ENCODE data around the gene ADD3. TPM values are rescaled to one million over a fixed set of nuclear protein-coding genes. Genes with fewer than 3 reads are reported as not detected.
A peak's percentile ranks its signal among the peaks of the same experiment; 100 is the strongest.

The ADD3 gene
- total RNA-seq, 2 experiments from 2014 or later = 273 to 302 TPM

DNA sequence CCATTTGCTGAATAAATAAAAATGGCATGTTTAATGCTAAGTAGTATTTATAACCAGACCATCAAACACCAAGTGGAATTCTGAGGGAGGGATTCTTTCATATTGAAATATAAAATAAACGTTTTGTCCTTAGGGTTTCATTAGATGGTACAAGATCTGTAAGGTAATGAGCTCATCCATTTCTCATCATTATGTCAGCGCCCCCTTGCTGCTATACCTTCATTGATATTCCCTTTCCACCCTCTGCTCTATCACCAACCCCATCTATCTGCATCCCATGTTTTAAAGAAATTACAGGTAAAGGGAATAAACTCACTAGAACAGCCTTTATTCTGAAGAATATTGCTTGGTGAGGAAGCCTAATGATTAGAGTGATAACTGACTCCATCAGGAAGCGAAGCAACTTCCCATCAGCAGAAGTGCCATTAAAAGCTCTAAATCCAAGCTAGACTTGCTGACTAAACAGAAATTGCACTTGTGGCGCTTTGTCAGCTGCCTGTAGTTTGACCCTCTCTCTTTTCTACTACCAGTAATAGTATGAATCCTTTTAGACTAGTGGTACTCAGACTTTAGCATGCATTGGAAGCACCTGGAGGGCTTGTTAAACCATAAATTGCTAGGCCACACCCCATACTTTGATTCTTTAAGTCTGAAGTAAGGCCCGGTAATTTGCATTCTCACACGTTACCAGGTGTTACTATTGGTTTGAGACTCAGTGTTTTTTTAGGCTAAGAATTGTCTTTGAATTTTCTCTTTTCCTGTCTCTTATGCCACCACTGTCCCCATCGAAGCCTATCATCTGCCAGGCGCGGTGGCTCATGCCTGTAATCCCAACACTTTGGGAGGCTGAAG is 27.5 kb downstream of the ADD3 start:
- TF ChIP-seq, protein P1, sequence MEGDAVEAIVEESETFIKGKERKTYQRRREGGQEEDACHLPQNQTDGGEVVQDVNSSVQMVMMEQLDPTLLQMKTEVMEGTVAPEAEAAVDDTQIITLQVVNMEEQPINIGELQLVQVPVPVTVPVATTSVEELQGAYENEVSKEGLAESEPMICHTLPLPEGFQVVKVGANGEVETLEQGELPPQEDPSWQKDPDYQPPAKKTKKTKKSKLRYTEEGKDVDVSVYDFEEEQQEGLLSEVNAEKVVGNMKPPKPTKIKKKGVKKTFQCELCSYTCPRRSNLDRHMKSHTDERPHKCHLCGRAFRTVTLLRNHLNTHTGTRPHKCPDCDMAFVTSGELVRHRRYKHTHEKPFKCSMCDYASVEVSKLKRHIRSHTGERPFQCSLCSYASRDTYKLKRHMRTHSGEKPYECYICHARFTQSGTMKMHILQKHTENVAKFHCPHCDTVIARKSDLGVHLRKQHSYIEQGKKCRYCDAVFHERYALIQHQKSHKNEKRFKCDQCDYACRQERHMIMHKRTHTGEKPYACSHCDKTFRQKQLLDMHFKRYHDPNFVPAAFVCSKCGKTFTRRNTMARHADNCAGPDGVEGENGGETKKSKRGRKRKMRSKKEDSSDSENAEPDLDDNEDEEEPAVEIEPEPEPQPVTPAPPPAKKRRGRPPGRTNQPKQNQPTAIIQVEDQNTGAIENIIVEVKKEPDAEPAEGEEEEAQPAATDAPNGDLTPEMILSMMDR (IDR thresholded peaks at IDR 0.05) = peak; percentile 12
- CTCF ChIA-PET = interaction anchor here (1.1 to 2.0 kb wide), 8 partner anchors 9 to 57 kb away, joined by 3 to 9 read pairs (median 3); no protein-coding TSS in a partner anchor
- ATAC-seq (ENCODE audit: poor library complexity) (no peak), DNase-seq (peak in 1 of 14 experiments; percentile 29)
- H3K9me3 Mint-ChIP-seq = no peaks in the 10 kb centered on the region
- peak overlapping the region; percentile 50 for H3K27ac Mint-ChIP-seq
- Histone ChIP-seq H3K9me3 (ENCODE audit: control insufficient read depth in 1 of 2, insufficient read depth in 1 of 2, low read length in 2 of 2) (no peaks in the 10 kb centered on the region), H3K36me3 (ENCODE audit: insufficient read depth, low read length) (no peaks in the 10 kb centered on the region), H3K27me3 (ENCODE audit: control insufficient read depth in 1 of 2, insufficient read depth in 2 of 2, low read length in 2 of 2) (no peaks in the 10 kb centered on the region), H3K4me3 (ENCODE audit: low read length) (no peak overlapping the region), H3K4me1 (ENCODE audit: insufficient read depth, low read length) (peaks cover 46% of the 10 kb centered on the region), H3K27ac (ENCODE audit: low read depth in 1 of 2, low read length in 2 of 2) (no peak overlapping the region)
- peaks cover 32% of the 10 kb centered on the region for H3K36me3 Mint-ChIP-seq (ENCODE audit: low read depth)
- peak overlapping the region; percentile 61 for H3K4me3 Mint-ChIP-seq
- POLR2A ChIA-PET = interaction anchor here (0.6 to 2.5 kb wide), 5 partner anchors 10 to 60 kb away, joined by 3 to 6 read pairs (median 3); no protein-coding TSS in a partner anchor
- H3K27me3 Mint-ChIP-seq = no peaks in the 10 kb centered on the region
- intact Hi-C loops (cut with DNase I, micrococcal nuclease) = loop anchor here (2.0 to 5.0 kb wide), 2 partner anchors 24 to 42 kb away; no protein-coding TSS in a partner anchor
- H3K4me1 Mint-ChIP-seq (ENCODE audit: low read depth) = peaks cover 96% of the 10 kb centered on the region

DNA sequence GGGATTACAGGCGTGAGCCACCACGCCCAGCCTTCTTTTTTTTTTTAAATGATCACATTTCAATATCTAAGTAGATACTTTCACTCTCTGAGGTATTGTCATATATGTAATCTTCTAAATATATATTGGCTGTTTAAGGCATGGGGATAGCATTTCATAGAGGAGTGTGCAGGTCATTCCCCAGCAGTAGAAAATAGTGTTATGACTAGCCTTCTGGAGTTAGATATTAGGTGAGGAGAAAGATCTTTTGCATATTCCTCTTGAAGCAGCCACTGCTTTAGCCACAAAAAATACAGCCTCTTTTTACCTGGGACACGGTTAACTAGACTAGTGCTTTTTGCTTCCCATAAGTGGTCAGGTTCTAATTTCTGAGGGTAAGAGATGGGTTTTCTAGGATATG is 28.9 kb downstream of the ADD3 start:
- Mint-ChIP-seq H3K27me3 (no peaks in the 10 kb centered on the region), H3K4me1 (ENCODE audit: low read depth) (peaks cover 98% of the 10 kb centered on the region), H3K27ac (peak overlapping the region; percentile 56), H3K4me3 (peak overlapping the region; percentile 14), H3K36me3 (ENCODE audit: low read depth) (peaks cover 22% of the 10 kb centered on the region), H3K9me3 (no peaks in the 10 kb centered on the region)
- ChIA-PET CTCF (interaction anchor here (1.0 to 1.1 kb wide), 2 partner anchors 9 to 22 kb away, joined by 3 to 4 read pairs; no protein-coding TSS in a partner anchor), POLR2A (no interaction called here)
- Histone ChIP-seq H3K4me1 (ENCODE audit: insufficient read depth, low read length) (peaks cover 45% of the 10 kb centered on the region), H3K9me3 (ENCODE audit: control insufficient read depth in 1 of 2, insufficient read depth in 1 of 2, low read length in 2 of 2) (no peaks in the 10 kb centered on the region), H3K27me3 (ENCODE audit: control insufficient read depth in 1 of 2, insufficient read depth in 2 of 2, low read length in 2 of 2) (no peaks in the 10 kb centered on the region), H3K27ac (ENCODE audit: low read depth in 1 of 2, low read length in 2 of 2) (no peak overlapping the region), H3K4me3 (ENCODE audit: low read length) (no peak overlapping the region), H3K36me3 (ENCODE audit: insufficient read depth, low read length) (no peaks in the 10 kb centered on the region)
- intact Hi-C loops (cut with DNase I, micrococcal nuclease) = loop anchor here in 1 of 2 experiments (2.0 to 5.0 kb wide), 2 partner anchors 16 to 41 kb away; no protein-coding TSS in a partner anchor
- TF ChIP-seq, protein P1 (IDR thresholded peaks at IDR 0.05) = no peak
- DNase-seq = no peak
- ATAC-seq (ENCODE audit: poor library complexity) = no peak

DNA sequence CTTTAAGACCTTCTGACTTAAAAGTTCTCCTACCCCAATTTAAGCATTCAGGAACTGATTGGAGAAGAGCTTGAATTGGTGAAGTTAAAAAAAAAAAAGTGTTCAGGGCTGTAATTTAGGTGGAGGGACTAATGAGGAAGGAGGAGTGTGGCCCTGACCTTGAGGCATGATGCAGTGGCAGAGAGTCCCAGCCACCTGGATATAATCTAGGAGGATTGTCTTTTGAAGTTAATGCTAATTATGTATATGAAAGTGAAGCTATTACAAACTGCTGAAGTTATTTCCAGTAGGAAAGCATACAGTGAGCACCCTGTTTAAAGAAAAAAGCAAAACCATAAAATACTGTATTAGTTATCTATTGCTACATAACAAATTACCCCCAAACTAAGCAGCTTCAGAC is 31.5 kb downstream of the ADD3 start:
- no peak for ATAC-seq (ENCODE audit: poor library complexity)
- no peaks in the 10 kb centered on the region for H3K36me3 ChIP-seq (ENCODE audit: insufficient read depth, low read length)
- H3K9me3 Mint-ChIP-seq = no peaks in the 10 kb centered on the region
- H3K4me1 Mint-ChIP-seq (ENCODE audit: low read depth) = peaks cover 93% of the 10 kb centered on the region
- no peak for DNase-seq
- no peak overlapping the region for H3K4me3 Mint-ChIP-seq
- no peak overlapping the region for H3K27ac ChIP-seq (ENCODE audit: low read depth in 1 of 2, low read length in 2 of 2)
- TF ChIP-seq, protein P1 (IDR thresholded peaks at IDR 0.05) = no peak
- ChIA-PET CTCF (interaction anchor here (0.7 to 1.6 kb wide), 4 partner anchors 14 to 71 kb away, joined by 3 to 4 read pairs (median 3); no protein-coding TSS in a partner anchor), POLR2A (interaction anchor here (1.0 to 1.7 kb wide), 3 partner anchors 16 to 39 kb away, joined by 3 to 5 read pairs (median 3); no protein-coding TSS in a partner anchor)
- H3K27ac Mint-ChIP-seq = peak overlapping the region; percentile 80
- intact Hi-C loops (cut with DNase I, micrococcal nuclease) = loop anchor here in 1 of 2 experiments (5.0 kb wide), 1 partner anchor 38 kb away; no protein-coding TSS in a partner anchor
- H3K4me3 ChIP-seq (ENCODE audit: low read length) = no peak overlapping the region
- peaks cover 42% of the 10 kb centered on the region for H3K4me1 ChIP-seq (ENCODE audit: insufficient read depth, low read length)
- H3K27me3 ChIP-seq (ENCODE audit: control insufficient read depth in 1 of 2, insufficient read depth in 2 of 2, low read length in 2 of 2) = no peaks in the 10 kb centered on the region
- no peaks in the 10 kb centered on the region for H3K27me3 Mint-ChIP-seq
- peaks cover 25% of the 10 kb centered on the region for H3K36me3 Mint-ChIP-seq (ENCODE audit: low read depth)
- H3K9me3 ChIP-seq (ENCODE audit: control insufficient read depth in 1 of 2, insufficient read depth in 1 of 2, low read length in 2 of 2) = no peaks in the 10 kb centered on the region

All from CD4-positive, alpha-beta T cell (primary cell).